Frontal cortex (tissue), 4 donors: ENCODE data around the gene EDN2. TPM values are rescaled to one million over a fixed set of nuclear protein-coding genes. Genes with fewer than 3 reads are reported as not detected.
A peak's percentile ranks its signal among the peaks of the same experiment; 100 is the strongest.

Experiments used
- DNase-seq, 2 donors: peaks; one replicate each; pipeline ENCODE4 v3.0.0; 2012; ENCODE audit warnings: low spot score in 2 of 2
- FAIRE-seq: peaks from 2 replicates; lab custom pipeline; 2012; peaks lifted over from hg19 to GRCh38; lab: Jason Lieb, UNC
- total RNA-seq: library from RNA; depleted of rRNA; stranded (reverse); fragments of >200 nt; gene quantifications from one replicate; pipeline ENCODE4 v1.2.3, GENCODE V29; 2014
- donor health status: control.
- donor health status: control.
- donor health status: control.

The EDN2 gene
- total RNA-seq, 1 donor from 2014 or later: not detected

GRCh38 chr1:41474490-41475271, 9.8 kb downstream of the EDN2 start:
- DNase-seq (no peak), FAIRE-seq (no peak)

DNA sequence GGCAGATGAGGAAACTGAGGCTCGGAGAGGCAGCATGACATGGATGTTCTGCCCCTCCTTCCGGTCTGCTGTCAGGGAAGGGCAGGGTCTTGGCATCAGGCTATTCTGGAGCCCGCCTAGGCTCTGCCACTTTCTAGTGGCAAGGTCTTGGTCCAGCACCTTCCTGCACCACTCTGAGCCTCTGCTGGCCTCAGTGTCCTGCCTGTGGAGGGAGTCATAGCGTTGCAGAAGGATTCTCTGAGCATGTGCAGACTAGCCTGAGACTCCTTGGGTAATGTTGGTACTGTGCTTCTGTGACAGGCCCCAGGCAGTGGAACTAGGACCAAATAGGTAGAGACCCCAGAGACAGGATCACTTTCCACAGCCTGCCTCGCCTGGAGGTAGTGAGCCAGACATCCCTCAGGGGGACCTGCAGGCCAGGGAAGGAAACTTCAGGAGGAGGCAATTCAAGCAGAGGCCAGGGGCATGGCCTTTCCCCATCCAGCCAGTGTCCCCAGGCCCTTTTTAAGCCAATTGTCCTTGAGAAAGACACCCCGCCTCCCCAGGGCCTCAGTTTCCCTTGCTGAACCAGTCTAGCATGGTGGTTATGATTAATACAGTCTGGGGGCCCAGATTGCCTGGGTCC, 10.6 kb downstream of the EDN2 start:
- DNase-seq: no peak
- no peak for FAIRE-seq

- DNase-seq: no peak
- no peak for FAIRE-seq
Measured at GRCh38 chr1:41471658-41472057, 12.8 kb downstream of the EDN2 start.

- no peak for FAIRE-seq
Measured at GRCh38 chr1:41469706-41470105, 14.8 kb downstream of the EDN2 start.

DNA sequence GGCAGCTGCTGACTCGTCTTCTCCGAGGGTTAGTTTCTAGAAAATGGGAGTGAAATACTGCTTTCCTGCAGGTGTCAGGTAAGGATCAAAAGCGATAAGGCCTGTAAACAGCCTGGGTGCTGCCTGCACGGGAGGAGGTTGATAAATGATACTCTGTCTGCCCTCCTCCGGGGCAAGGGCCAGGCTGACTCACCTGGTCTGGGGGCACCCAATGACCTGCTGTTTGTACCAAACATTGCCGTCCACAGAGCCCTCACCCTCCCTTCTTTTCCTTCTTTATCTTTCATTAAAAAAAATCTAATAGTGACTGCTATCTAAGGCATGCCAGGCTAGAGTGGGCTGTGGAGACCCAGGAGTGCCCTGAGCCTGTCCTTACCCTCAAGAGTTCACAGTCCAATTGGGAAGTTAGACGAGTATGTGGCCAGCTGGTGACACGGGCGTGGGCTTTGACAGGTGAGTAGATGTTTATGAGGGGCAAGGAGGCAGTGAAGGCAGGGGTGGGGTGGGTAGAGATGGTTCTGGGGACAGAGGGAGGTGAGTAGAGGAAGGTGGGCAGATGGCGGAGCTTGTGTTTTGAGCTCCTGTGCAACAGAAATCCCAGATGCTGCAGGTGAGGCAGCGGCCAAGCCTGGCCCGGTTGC, 16.2 kb downstream of the EDN2 start:
- FAIRE-seq (no peak), DNase-seq (no peak)

More at GRCh38 chr1:41469706-41470105, 14.8 kb downstream of the EDN2 start:
- no peak for DNase-seq

DNA sequence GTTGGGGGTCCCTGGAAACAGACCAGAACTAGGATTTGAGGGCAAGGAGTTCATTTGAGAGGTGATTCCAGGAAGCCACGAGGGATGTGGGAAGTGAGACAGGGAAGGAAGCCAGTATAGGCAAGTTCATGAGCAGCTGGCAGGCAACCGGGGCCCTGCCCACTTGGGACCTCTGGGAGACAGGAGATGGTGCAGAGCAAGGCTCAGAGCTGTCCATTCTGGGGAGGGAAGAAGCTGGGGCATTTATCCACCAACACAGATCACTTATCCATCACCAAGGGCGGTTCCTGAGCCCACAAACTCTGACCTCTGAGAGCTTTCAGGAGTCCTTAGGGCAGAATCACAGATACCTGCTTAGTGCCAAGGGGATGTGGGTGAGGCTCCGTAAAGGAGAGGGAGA, 16.8 kb downstream of the EDN2 start:
- no peak for FAIRE-seq
- DNase-seq: no peak

DNA sequence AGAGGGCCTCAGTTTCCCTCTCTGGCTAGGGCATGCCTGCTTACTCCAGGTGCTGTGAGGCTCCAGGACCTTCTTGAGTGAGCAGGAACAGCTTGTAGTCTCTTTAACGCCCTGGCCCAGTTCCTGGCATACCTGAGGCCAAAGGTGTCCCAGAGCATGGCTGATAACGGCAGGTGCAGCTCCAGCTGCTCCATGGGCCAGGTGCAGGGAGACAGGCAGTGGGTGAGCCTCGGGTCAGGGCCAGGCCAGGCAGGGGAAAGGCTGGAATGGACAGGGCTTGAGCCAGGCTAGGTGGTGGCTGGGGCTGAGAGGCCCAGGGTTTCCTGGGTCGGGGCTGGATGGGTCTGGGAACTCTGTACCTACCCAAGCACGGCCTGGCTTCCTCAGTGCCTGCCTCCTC, 18.3 kb downstream of the EDN2 start:
- no peak for FAIRE-seq
- no peak for DNase-seq

DNA sequence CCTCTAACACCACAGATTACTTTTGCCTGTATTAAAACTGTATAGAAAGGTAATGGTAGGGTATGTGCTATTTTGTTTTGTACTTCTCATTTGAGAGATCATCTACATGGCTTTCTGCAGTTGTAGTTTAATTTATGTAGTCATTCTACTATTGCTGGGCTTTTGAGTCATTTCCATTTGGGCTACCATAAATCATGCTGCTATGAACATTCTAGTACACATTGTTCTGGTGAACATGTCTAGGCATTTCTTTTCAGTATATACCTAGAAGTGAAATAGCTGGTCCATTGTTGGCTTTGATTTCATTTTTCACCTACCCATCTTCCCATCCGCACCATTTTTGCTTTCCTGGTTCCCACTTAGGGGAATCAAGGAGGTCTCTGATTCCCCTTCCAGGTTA, 18.7 kb downstream of the EDN2 start:
- FAIRE-seq: no peak
- DNase-seq: no peak

- no peak for FAIRE-seq
- no peak for DNase-seq
Measured at GRCh38 chr1:41464885-41465284, 19.6 kb downstream of the EDN2 start.

GRCh38 chr1:41463516-41463915, 21.0 kb downstream of the EDN2 start:
- FAIRE-seq: no peak
- no peak for DNase-seq

DNA sequence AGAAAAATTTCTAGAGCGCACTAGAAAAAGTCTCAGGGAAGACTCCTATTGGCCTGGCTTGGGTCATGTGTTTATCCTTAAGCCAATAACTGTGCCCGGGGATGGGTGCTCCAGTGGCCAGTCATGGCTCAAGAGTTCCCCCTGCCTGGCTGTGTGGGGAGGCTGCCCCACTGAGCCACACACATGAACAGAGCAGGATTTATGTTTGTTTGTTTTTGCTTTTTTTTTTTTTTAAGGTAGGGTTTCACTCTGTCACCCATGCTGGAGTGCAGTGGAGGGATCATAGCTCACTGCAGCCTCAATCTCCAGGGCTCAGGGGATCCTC, 21.8 kb downstream of the EDN2 start:
- no peak for FAIRE-seq
- no peak for DNase-seq

GRCh38 chr1:41461790-41462679, 22.4 kb downstream of the EDN2 start:
- DNase-seq: no peak
- FAIRE-seq: no peak

GRCh38 chr1:41456847-41457540, 27.5 kb downstream of the EDN2 start:
- FAIRE-seq: no peak

GRCh38 chr1:41455479-41456332, 28.8 kb downstream of the EDN2 start:
- no peak for DNase-seq
- FAIRE-seq: no peak

More at GRCh38 chr1:41456847-41457540, 27.5 kb downstream of the EDN2 start:
- no peak for DNase-seq

DNA sequence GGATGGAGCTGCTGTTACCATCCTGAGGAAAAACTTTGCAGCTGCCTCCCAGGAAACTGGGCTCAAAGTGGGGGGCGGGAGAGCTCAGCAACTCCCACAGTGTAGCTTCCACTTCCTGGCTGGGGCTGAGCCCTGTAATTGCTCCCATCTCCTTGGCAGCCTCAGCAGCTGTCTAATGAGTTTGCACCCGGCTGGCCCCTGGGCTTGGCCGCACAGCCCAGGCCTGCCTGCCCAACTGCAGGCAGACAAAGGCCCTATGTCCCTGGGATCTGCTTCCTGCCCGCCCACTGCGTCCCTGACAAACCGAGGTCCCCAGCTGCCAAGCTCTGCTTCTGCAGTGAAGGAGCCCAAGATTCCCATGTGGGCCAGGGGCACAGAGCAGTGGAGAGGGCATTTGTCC, 30.1 kb downstream of the EDN2 start:
- peak; percentile 63 to 65 for DNase-seq
- no peak for FAIRE-seq

- DNase-seq (no peak), FAIRE-seq (no peak)
Measured at GRCh38 chr1:41452704-41453290, 31.7 kb downstream of the EDN2 start.

GRCh38 chr1:41450747-41451285, 33.7 kb downstream of the EDN2 start:
- DNase-seq (no peak), FAIRE-seq (no peak)

DNA sequence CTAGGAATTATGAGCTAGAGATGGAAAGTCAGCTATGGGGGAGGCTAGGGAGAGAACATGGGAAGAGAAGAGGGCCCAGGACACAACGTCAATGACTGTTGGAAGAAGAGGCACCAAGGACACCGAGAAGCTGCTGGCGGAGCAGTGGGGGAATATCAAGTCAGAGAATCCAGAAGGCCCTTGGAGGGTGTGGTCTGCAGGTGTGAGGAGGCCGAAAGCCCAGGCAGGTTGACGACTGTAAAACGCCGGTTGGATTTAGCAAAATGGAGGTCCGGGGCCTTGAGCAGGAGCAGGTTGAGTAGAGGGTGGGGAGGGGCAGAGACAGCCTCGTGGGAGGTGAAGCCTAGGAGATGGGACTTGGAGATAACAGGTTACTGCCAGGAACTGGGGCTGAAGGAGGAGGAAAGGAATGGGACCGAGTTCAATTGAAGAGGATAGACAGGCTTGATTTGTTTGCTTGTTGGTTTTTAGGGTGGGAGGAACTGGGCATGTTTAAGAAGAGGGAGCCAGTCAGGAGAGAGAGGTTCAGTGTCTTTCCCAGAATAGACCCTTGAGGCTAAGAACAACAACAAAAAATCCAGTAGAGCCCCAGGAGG, 35.1 kb downstream of the EDN2 start:
- DNase-seq (no peak), FAIRE-seq (no peak)
